ENCODE measurements around the gene DYRK1A. TPM values are rescaled to one million over a fixed set of nuclear protein-coding genes. Genes with fewer than 3 reads are reported as not detected.

DYRK1A gene
- total and polyA plus RNA-seq, 10 of the 15 experiments (the other 5 are each of a cell fraction or from before 2014, with no cell fraction given), result 2.4 to 68.6 (median 30.7) TPM

- Histone ChIP-seq H3K9ac (ENCODE audit: control insufficient read depth, insufficient read depth, low read length) (no peak overlapping the region), H3K4me1 (ENCODE audit: control insufficient read depth, insufficient read depth, low read length) (no peaks in the 10 kb centered on the region), H3K36me3 (ENCODE audit: control insufficient read depth in 2 of 2, insufficient read depth in 2 of 2, low read length in 1 of 2) (no peaks in the 10 kb centered on the region), H3K4me2 (ENCODE audit: control insufficient read depth, insufficient read depth) (no peak overlapping the region), H3K27me3 (replicated peaks in 1 of 2; ENCODE audit: control insufficient read depth in 2 of 2, insufficient read depth in 2 of 2, low read length in 1 of 2) (no peaks in the 10 kb centered on the region), H3K4me3 (no peak overlapping the region), H4K20me1 (ENCODE audit: control insufficient read depth, insufficient read depth) (no peaks in the 10 kb centered on the region), H3K27ac (ENCODE audit: control insufficient read depth, insufficient read depth) (no peak overlapping the region), H3K79me2 (ENCODE audit: control insufficient read depth, insufficient read depth, low read length) (no peaks in the 10 kb centered on the region), H3K9me3 (replicated peaks; ENCODE audit: control insufficient read depth, insufficient read depth, low read length) (peaks cover 2% of the 10 kb centered on the region), H2AFZ (ENCODE audit: control insufficient read depth, low read depth, low read length) (no peak overlapping the region)
- in situ Hi-C loops (cut with MboI) (no loop called here), intact Hi-C loops (cut with micrococcal nuclease; ENCODE audit: unreplicated experiment) (no loop called here)
- ATAC-seq (no peak), FAIRE-seq (no peak), DNase-seq (ENCODE audit: low read depth, low spot score) (no peak)
- RAD21 ChIA-PET (ENCODE audit: unreplicated experiment), result no interaction called here
- POLR2A ChIA-PET, result no interaction called here
- no TSS peak for BruUV-seq (replicated peaks)
- 26% methylated on average over 6 of the region's 6 CpGs for WGBS (ENCODE audit: insufficient coverage, insufficient replicate concordance, low lambda C conversion rate, missing lambda C conversion rate)
- CTCF ChIA-PET, result interaction anchor here (1.2 to 2.3 kb wide), 2 partner anchors 10 to 111 kb away, joined by 3 to 6 read pairs; no protein-coding TSS in a partner anchor
- SMC1A ChIA-PET (ENCODE audit: uncharacterized antibody, unreplicated experiment), result interaction anchor here (1.2 kb wide), 1 partner anchor 11 kb away, joined by 3 read pairs; no protein-coding TSS in a partner anchor
- TF ChIP-seq E2F4 (IDR thresholded peaks at IDR 0.05; ENCODE audit: low read depth, low read length) (no peak), EZH2 (IDR thresholded peaks at IDR 0.05; ENCODE audit: borderline replicate concordance, control insufficient read depth, low read depth, low read length) (no peak), PBX3 (IDR thresholded peaks at IDR 0.05; ENCODE audit: insufficient replicate concordance, low read depth, low read length) (no peak), ZBTB33 (IDR thresholded peaks at IDR 0.05) (no peak), CHD2 (IDR thresholded peaks at IDR 0.05; ENCODE audit: borderline replicate concordance, low read depth, low read length) (no peak), E4F1 (IDR thresholded peaks at IDR 0.05; ENCODE audit: borderline replicate concordance, partially characterized antibody) (no peak), NFYB (IDR thresholded peaks at IDR 0.05; ENCODE audit: insufficient read depth, low read depth, low read length) (no peak), RFX5 (IDR thresholded peaks at IDR 0.05; ENCODE audit: low read depth, low read length) (no peak), SIN3A (IDR thresholded peaks at IDR 0.05; ENCODE audit: low read depth, low read length) (no peak), TCF3 (IDR thresholded peaks at IDR 0.05; ENCODE audit: borderline replicate concordance, insufficient read depth, low read depth, low read length) (no peak), BMI1 (IDR thresholded peaks at IDR 0.05; ENCODE audit: borderline replicate concordance) (no peak), IRF4 (IDR thresholded peaks at IDR 0.05; ENCODE audit: low read depth, low read length) (no peak), BCL3 (IDR thresholded peaks at IDR 0.05; ENCODE audit: borderline replicate concordance, insufficient read depth, low read depth, low read length, poor library complexity, severe bottlenecking) (no peak), USF2 (IDR thresholded peaks at IDR 0.05; ENCODE audit: borderline replicate concordance, low read depth, low read length) (no peak)
Observed at GRCh38 chr21:37574316-37574715, 207.7 kb downstream of the DYRK1A start.

Data from GM12878 (cell line).